HCT116 (cell line): ENCODE data around the gene COL26A1. TPM values are rescaled to one million over a fixed set of nuclear protein-coding genes. Genes with fewer than 3 reads are reported as not detected.

Source experiments
- ATAC-seq: fragments of 200-7000 bp; cut with Tn5 transposase; 2 replicates; pipeline ENCODE4 v1.9.1; 2020; ENCODE audit warnings: mild to moderate bottlenecking, moderate library complexity
- Bru-seq: library from RNA; stranded (reverse); fragments of 400-500 nt; gene quantifications from one replicate; lab custom pipeline; 2021; lab: Mats Ljungman, UMichigan
- BruChase-seq, 2 experiments: library from RNA; stranded (reverse); fragments of 400-500 nt; gene quantifications; one replicate each; lab custom pipeline; 2021; lab: Mats Ljungman, UMichigan
- BruUV-seq: library from RNA; stranded (reverse); fragments of 400-500 nt; replicated peaks from 2 replicates; lab custom pipeline; 2021; lab: Mats Ljungman, UMichigan
- CTCF ChIA-PET: fragments of 300-600 bp; sonication (Branson Sonifier 250); formaldehyde crosslinking; loops from one replicate; lab custom pipeline; 2021; ENCODE audit warnings: antibody characterized with exemption; lab: Charles Lee
- POLR2A ChIA-PET: fragments of 300-600, 350-600 bp; sonication (Branson Sonifier 250); formaldehyde crosslinking; loops from one replicate; lab custom pipeline; 2021; ENCODE audit warnings: antibody characterized with exemption; lab: Charles Lee
- RAD21 ChIA-PET, 2 experiments: fragments of 300-600 bp; sonication (Branson Sonifier 250); formaldehyde crosslinking; loops; one replicate each; lab custom pipeline; 2023; ENCODE audit warnings: low total read pairs in 2 of 2; ENCODE audit not compliant: uncharacterized antibody in 2 of 2, unreplicated experiment in 2 of 2, low non-redundant PET in 1 of 2; lab: Charles Lee
- DNase-seq: peaks from one replicate; pipeline ENCODE4 v3.0.0-alpha.2; 2010; ENCODE audit warnings: low read depth, low spot score
- H2AFZ ChIP-seq: fragments of 200-600 bp; shearing (Covaris generic), sonication (generic); 2 replicates; pipeline ENCODE4 v1.6.1; 2017; ENCODE audit warnings: low read depth, mixed run types, mixed read lengths, antibody characterized with exemption, low read length; ENCODE audit not compliant: poor library complexity, severe bottlenecking
- H3K27ac ChIP-seq: 2 replicates; pipeline ENCODE4 v1.5.1; 2012; ENCODE audit warnings: low read depth, low read length
- H3K27me3 ChIP-seq: fragments of 200-600 bp; sonication (generic); 2 replicates; pipeline ENCODE4 v1.6.1; 2016; ENCODE audit warnings: mixed run types, low read length, mixed read lengths; ENCODE audit not compliant: insufficient read depth
- H3K36me3 ChIP-seq, 2 experiments: fragments of 200-500 bp in 1 of 2; fragments of 200-600 bp in 1 of 2; sonication (Bioruptor generic) in 1 of 2; sonication (generic) in 1 of 2; 2 replicates each; pipeline versions ENCODE4 v1.5.1 to v1.6.1; 2014 to 2016; ENCODE audit warnings: low read length in 2 of 2, inconsistent platforms in 1 of 2, mixed read lengths in 1 of 2, mixed run types in 1 of 2; ENCODE audit not compliant: insufficient read depth in 2 of 2, control insufficient read depth in 1 of 2
- H3K4me1 ChIP-seq, 2 experiments: fragments of 200-600 bp in 1 of 2; sonication (generic) in 1 of 2; 2 replicates each; pipeline versions ENCODE4 v1.5.1 to v1.6.1; 2012 to 2017; ENCODE audit warnings: low read length in 2 of 2, inconsistent platforms in 1 of 2, mild to moderate bottlenecking in 1 of 2, mixed read lengths in 1 of 2, mixed run types in 1 of 2, moderate library complexity in 1 of 2; ENCODE audit not compliant: insufficient read depth in 2 of 2, control insufficient read depth in 1 of 2
- H3K4me2 ChIP-seq: fragments of 200-600 bp; sonication (generic); 2 replicates; pipeline ENCODE4 v1.6.1; 2017; ENCODE audit warnings: mixed run types, low read length, mixed read lengths
- H3K4me3 ChIP-seq, 2 experiments: fragments of 200-600 bp in 1 of 2; sonication (generic) in 1 of 2; replicated peaks in 1 of 2; 2 replicates each; pipeline ENCODE4 v1.5.1; 2011 to 2016; ENCODE audit warnings: low read length in 2 of 2, control low read depth in 1 of 2, low read depth in 1 of 2, mild to moderate bottlenecking in 1 of 2, mixed read lengths in 1 of 2, mixed run types in 1 of 2
- H3K79me2 ChIP-seq: fragments of 200-600 bp; sonication (generic); 2 replicates; pipeline ENCODE4 v1.6.1; 2017; ENCODE audit warnings: mild to moderate bottlenecking, mixed run types, low read length, moderate library complexity, mixed read lengths; ENCODE audit not compliant: insufficient read depth
- H3K9ac ChIP-seq: fragments of 200-600 bp; sonication (generic); 2 replicates; pipeline ENCODE4 v1.6.1; 2016; ENCODE audit warnings: low read length, mixed read lengths
- H3K9me2 ChIP-seq: fragments of 200-600 bp; sonication (generic), shearing (Covaris generic); 2 replicates; pipeline ENCODE4 v1.6.1; 2017; ENCODE audit warnings: mixed run types, mild to moderate bottlenecking, moderate library complexity; ENCODE audit not compliant: insufficient read depth
- H3K9me3 ChIP-seq, 2 experiments: fragments of 200-500 bp in 1 of 2; fragments of 200-600 bp in 1 of 2; sonication (Bioruptor generic) in 1 of 2; sonication (generic) in 1 of 2; 2 replicates each; pipeline ENCODE4 v1.6.1; 2014 to 2017; ENCODE audit warnings: low read length in 2 of 2, mixed read lengths in 2 of 2, inconsistent platforms in 1 of 2, low read depth in 1 of 2, mild to moderate bottlenecking in 1 of 2, mixed run types in 1 of 2, moderate library complexity in 1 of 2; ENCODE audit not compliant: control insufficient read depth in 1 of 2, insufficient read depth in 1 of 2
- H4K20me1 ChIP-seq: fragments of 200-600 bp; sonication (generic), shearing (Covaris generic); 2 replicates; pipeline ENCODE4 v1.6.1; 2017; ENCODE audit warnings: mixed run types, mild to moderate bottlenecking, moderate library complexity; ENCODE audit not compliant: insufficient read depth
- ELF1 ChIP-seq: IDR thresholded peaks from 2 replicates; pipeline ENCODE4 v1.6.1; 2012; ENCODE audit warnings: low read depth, borderline replicate concordance
- FOSL1 ChIP-seq: IDR thresholded peaks from 2 replicates; pipeline ENCODE4 v1.6.1; 2012; ENCODE audit warnings: low read depth
- RAD21 ChIP-seq: IDR thresholded peaks from 2 replicates; pipeline ENCODE4 v1.6.1; 2012; ENCODE audit warnings: low read depth, mild to moderate bottlenecking
- SIN3A ChIP-seq: IDR thresholded peaks from 2 replicates; pipeline ENCODE4 v1.6.1; 2012; ENCODE audit warnings: low read depth
- SRF ChIP-seq: IDR thresholded peaks from 2 replicates; pipeline ENCODE4 v1.6.1; 2012; ENCODE audit warnings: low read depth
- ZNF274 ChIP-seq: fragments of 200-500 bp; sonication (Bioruptor generic); IDR thresholded peaks from 2 replicates; pipeline ENCODE4 v1.6.1; 2014; ENCODE audit warnings: mild to moderate bottlenecking, low read depth, low read length, inconsistent platforms
- intact Hi-C: fragments of 100-400 bp; cut with micrococcal nuclease; formaldehyde crosslinking; loops from 2 replicates; pipeline ENCODE4 v1.10.0; 2022
- long read RNA-seq: library from polyadenylated mRNA; unstranded; transcript quantifications from one replicate; pipeline ENCODE4 v2.0.0, GENCODE V29; 2021; ENCODE audit not compliant: unreplicated experiment
- polyA plus RNA-seq: library from polyadenylated mRNA; unstranded; fragments of >200 nt; gene quantifications from 2 replicates; pipeline ENCODE4 v1.2.1, GENCODE V29; 2012; ENCODE audit warnings: missing spikeins
- total RNA-seq: library from RNA; stranded (reverse); gene quantifications from one replicate; pipeline ENCODE4 v1.2.1, GENCODE V29; 2021; ENCODE audit not compliant: unreplicated experiment
- TF ChIP-seq, protein P1 (sequence below): IDR thresholded peaks from 2 replicates; pipeline ENCODE4 v1.6.1; 2012
- TF ChIP-seq, protein P2 (sequence below), 3 experiments: fragments of 200-600 bp in 1 of 3; sonication (generic) in 1 of 3; IDR thresholded peaks in 2 of 3; conservative IDR thresholded peaks in 1 of 3; 2 replicates each; pipeline ENCODE4 v1.5.1; 2012 to 2017; ENCODE audit warnings: low read depth in 2 of 3, low read length in 2 of 3, antibody characterized with exemption in 1 of 3, borderline replicate concordance in 1 of 3, control low read depth in 1 of 3, mild to moderate bottlenecking in 1 of 3, mixed read lengths in 1 of 3, mixed run types in 1 of 3, moderate library complexity in 1 of 3; ENCODE audit not compliant: insufficient read depth in 1 of 3
- TF ChIP-seq, protein P3 (sequence below): IDR thresholded peaks from 2 replicates; pipeline ENCODE4 v1.6.1; 2012; ENCODE audit warnings: low read depth

COL26A1 gene
- total RNA-seq (0.27 TPM), Bru-seq, nascent RNA (percentile 20 among the genes with signal in this experiment), BruChase-seq, experiment 1, labeled RNA remaining after a 6-hour chase (percentile 14 among the genes with signal in this experiment), BruChase-seq, experiment 2, labeled RNA remaining after a 2-hour chase (percentile 22 among the genes with signal in this experiment)
- polyA plus RNA-seq = 0.19 and 0.47 TPM in 2 replicates
- long read RNA-seq, partial matches to known transcripts = 0 of 1 reads
- long read RNA-seq, other reads (novel, unspliced or antisense) = 0 of 1 reads

DNA sequence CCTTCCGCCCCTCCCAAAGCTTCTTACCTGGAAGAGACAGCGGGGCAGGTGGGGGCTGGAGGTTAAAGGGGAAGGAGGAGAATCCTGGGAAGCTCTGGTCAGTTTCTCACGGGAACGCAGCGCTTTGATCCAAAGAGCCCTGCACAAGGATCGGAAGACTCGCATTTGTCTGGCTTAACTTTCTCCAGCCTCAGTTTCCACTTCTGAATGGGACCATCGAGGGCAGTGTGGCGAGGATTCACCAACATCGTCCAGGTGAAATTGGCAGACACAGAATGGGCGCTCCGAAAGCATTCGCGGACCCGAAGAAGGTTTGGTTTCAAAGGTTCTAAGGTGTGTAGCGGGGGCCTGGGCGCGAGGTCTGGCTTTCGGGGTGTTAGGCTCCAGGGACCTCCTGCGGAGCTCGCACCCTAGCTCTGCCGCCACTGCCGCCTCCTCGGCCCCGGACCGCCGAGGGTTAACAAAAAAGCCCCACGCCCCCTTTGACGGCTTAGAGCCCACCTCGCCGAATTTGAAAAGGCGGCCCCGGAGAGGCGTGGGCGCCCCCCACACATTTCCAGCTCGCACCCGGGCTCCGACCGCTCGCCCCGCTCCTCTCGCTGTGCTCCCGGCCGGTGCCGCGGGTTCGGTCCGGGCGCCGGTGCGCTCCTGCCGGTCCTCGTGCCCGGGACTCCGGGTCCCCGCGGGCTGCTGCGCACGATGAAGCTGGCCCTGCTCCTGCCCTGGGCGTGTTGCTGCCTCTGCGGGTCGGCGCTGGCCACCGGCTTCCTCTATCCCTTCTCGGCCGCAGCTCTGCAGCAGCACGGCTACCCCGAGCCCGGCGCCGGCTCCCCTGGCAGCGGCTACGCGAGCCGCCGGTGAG, at the start of gene COL26A1:
TSS of gene COL26A1 (plus strand) at position 542 of the 862 bp plus-strand sequence. CDS start at position 700, 158 bp downstream.
- Histone ChIP-seq H3K9me3 (no peaks in the 10 kb centered on the region), H3K9me2 (no peaks in the 10 kb centered on the region), H3K36me3 (no peaks in the 10 kb centered on the region), H3K4me3 (peak within 1 kb of the TSS; percentile 37 to 54), H3K4me1 (peaks cover 0 to 8% of the 10 kb centered on the region in 2 experiments; a peak in 1 of 4 replicates), H3K4me2 (peak within 1 kb of the TSS; percentile 89), H3K9ac (peak within 1 kb of the TSS; percentile 59), H3K27ac (no peak within 1 kb of the TSS), H3K79me2 (no peaks in the 10 kb centered on the region), H2AFZ (peak within 1 kb of the TSS; percentile 98), H4K20me1 (no peaks in the 10 kb centered on the region), H3K27me3 (no peaks in the 10 kb centered on the region)
- intact Hi-C loops = loop anchor here (5.0 kb wide), 1 partner anchor 910 kb away; no protein-coding TSS in a partner anchor
- RAD21 ChIA-PET = interaction anchor here in 1 of 2 experiments (0.6 kb wide), 1 partner anchor 39 kb away, joined by 3 read pairs; no protein-coding TSS in a partner anchor
- TF ChIP-seq, protein P1, sequence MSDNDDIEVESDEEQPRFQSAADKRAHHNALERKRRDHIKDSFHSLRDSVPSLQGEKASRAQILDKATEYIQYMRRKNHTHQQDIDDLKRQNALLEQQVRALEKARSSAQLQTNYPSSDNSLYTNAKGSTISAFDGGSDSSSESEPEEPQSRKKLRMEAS = no peak
- TF ChIP-seq SIN3A = no peak
- no peak for TF ChIP-seq SRF
- TF ChIP-seq, protein P2, sequence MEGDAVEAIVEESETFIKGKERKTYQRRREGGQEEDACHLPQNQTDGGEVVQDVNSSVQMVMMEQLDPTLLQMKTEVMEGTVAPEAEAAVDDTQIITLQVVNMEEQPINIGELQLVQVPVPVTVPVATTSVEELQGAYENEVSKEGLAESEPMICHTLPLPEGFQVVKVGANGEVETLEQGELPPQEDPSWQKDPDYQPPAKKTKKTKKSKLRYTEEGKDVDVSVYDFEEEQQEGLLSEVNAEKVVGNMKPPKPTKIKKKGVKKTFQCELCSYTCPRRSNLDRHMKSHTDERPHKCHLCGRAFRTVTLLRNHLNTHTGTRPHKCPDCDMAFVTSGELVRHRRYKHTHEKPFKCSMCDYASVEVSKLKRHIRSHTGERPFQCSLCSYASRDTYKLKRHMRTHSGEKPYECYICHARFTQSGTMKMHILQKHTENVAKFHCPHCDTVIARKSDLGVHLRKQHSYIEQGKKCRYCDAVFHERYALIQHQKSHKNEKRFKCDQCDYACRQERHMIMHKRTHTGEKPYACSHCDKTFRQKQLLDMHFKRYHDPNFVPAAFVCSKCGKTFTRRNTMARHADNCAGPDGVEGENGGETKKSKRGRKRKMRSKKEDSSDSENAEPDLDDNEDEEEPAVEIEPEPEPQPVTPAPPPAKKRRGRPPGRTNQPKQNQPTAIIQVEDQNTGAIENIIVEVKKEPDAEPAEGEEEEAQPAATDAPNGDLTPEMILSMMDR (IDR thresholded peaks at IDR 0.05 in 2 of 3, conservative IDR thresholded peaks at IDR 0.05 in 1 of 3; ENCODE audit: borderline replicate concordance in 1 of 3, insufficient read depth in 1 of 3, low read depth in 2 of 3, low read length in 2 of 3) = no peak
- no peak for TF ChIP-seq RAD21
- TF ChIP-seq, protein P3, sequence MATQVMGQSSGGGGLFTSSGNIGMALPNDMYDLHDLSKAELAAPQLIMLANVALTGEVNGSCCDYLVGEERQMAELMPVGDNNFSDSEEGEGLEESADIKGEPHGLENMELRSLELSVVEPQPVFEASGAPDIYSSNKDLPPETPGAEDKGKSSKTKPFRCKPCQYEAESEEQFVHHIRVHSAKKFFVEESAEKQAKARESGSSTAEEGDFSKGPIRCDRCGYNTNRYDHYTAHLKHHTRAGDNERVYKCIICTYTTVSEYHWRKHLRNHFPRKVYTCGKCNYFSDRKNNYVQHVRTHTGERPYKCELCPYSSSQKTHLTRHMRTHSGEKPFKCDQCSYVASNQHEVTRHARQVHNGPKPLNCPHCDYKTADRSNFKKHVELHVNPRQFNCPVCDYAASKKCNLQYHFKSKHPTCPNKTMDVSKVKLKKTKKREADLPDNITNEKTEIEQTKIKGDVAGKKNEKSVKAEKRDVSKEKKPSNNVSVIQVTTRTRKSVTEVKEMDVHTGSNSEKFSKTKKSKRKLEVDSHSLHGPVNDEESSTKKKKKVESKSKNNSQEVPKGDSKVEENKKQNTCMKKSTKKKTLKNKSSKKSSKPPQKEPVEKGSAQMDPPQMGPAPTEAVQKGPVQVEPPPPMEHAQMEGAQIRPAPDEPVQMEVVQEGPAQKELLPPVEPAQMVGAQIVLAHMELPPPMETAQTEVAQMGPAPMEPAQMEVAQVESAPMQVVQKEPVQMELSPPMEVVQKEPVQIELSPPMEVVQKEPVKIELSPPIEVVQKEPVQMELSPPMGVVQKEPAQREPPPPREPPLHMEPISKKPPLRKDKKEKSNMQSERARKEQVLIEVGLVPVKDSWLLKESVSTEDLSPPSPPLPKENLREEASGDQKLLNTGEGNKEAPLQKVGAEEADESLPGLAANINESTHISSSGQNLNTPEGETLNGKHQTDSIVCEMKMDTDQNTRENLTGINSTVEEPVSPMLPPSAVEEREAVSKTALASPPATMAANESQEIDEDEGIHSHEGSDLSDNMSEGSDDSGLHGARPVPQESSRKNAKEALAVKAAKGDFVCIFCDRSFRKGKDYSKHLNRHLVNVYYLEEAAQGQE = no peak
- TF ChIP-seq ZNF274 = no peak
- no peak for TF ChIP-seq FOSL1
- TF ChIP-seq ELF1 = no peak
- no peak for DNase-seq
- CTCF ChIA-PET = interaction anchor here (0.6 to 2.2 kb wide), 2 partner anchors 40 to 78 kb away, joined by 4 to 8 read pairs; no protein-coding TSS in a partner anchor
- POLR2A ChIA-PET = no interaction called here
- ATAC-seq = no peak
- BruUV-seq = no TSS peak
